Jurkat, Clone E6-1 (cell line): ENCODE results near the gene UNC5C.

Experiments
- DNase-seq: peaks from one replicate; pipeline ENCODE4 v3.0.0-alpha.2; 2011; ENCODE audit warnings: low read depth, low spot score
- H3K4me3 ChIP-seq: 2 replicates; pipeline ENCODE4 v1.5.1; 2011; ENCODE audit warnings: mild to moderate bottlenecking, low read length, control low read depth, moderate library complexity

Gene UNC5C

GRCh38 chr4:95129821-95130311 is 418.9 kb downstream of the UNC5C start:
- no peak overlapping the region for H3K4me3 ChIP-seq
- DNase-seq: no peak

DNA sequence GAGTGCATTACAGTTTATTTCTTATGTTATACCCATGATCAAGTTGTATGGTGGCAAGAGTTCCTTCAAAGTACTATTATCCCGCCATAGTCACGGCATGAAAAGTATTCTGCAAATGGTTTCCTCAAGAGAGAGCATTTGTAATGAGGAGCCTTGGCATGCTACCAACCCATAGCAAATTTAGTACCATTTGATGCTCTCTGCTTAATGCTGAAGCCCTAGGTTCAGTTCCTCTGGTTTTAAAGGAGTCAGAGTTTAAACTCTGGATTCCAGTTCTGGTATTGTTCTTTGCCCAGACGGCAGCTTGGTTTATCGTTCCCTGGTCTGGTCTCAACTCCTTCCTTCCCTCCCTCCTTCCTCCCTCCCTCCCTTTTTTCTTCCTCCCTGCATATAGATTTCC is 419.7 kb downstream of the UNC5C start:
- DNase-seq: no peak
- no peak overlapping the region for H3K4me3 ChIP-seq

DNA sequence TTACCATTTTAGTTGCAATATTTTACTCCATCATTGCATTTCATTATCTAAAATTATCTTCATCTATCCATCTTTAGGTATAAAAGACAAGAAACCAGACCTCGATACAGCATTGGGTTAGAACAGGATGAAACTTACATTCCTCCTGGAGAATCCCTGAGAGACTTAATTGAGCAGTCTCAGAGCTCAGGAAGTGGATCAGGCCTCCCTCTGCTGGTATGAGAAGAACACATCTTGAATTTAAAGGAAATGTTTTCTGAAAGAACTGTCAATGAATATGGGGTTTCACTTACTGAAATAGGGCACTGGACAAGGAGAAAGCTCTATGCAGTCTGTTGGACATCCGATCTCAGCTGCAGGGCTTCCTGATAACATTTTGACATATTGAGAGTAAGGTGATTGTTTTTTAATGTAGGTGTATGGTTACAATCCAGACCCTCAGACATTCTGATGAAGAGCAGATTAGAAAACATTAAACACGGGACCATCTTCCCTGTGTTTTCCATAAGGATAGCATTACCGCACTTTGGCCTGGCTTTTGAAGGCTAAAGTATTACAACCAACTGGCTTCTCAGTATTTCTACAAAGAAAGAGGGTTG is 423.8 kb downstream of the UNC5C start:
- no peak for DNase-seq
- no peak overlapping the region for H3K4me3 ChIP-seq

DNA sequence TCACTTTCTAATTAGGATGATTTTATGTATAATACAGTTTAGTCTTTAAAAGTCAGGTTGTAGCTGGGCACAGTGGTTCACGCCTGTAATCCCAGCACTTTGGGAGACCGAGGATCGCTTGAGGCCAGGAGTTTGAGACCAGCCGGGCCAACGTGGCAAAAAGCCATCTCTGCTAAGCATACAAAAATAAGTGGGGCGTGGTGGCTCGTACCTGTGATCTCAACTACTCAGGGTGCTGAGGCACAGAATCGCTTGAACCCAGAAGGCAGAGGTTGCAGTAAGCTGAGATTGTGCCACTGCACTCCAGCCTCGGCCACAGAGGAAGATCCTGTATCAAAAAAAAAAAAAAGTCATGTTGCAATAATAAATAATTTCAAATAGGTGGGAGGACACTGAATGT is 426.8 kb downstream of the UNC5C start:
- DNase-seq: no peak
- H3K4me3 ChIP-seq: no peak overlapping the region

GRCh38 chr4:95120456-95120855 is 428.3 kb downstream of the UNC5C start:
- H3K4me3 ChIP-seq: no peak overlapping the region
- DNase-seq: no peak

DNA sequence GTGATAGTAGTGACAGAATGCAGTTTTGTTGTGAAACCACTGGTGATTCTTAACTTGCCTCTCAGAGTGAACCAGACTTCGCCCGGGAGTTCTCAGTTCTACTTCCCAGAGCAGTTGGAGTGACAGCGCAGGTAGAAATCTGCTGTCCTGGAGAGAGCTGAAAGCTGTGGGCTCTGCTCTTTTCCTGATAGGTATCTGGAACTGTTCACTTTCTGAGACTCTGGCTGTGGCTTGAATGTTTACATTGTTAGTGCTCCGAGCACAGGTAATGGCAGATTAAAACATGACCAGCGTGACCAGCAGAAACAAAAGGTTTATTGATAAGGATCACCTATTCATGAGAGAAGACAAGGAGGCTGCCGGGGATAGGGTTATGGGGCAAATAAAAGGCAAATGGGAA is 430.3 kb downstream of the UNC5C start:
- H3K4me3 ChIP-seq: no peak overlapping the region
- DNase-seq: no peak

DNA sequence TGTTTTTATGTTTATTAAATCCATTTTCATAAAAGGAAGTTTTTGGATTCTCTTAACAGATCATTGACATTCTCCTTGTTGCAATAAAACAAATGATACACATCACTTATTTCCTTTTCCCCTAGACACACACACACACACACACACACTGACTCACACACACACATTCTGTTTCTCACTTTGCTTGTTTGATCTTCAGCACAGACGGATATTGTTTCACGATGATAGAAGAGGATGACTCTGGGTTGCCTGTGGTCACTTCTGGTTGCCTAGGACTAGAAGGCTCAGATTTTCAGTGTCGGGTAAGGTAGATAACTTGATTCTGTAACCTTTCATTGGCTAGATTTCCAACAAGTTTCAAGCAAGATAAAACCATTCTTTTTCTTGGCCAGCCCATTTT is 434.3 kb downstream of the UNC5C start:
- DNase-seq: no peak
- H3K4me3 ChIP-seq: no peak overlapping the region
